HG02884 (cell line): ENCODE data around the gene PSIP1.
"Not testable (repeated sequence)": the region's sequence is repeated elsewhere in the genome, so short reads cannot be mapped to it uniquely, and the experiment has no call there.

Experiments
- ATAC-seq: cut with Tn5 transposase; IDR thresholded peaks from one replicate; pipeline ENCODE4 v1.9.1; 2021; ENCODE audit warnings: mild to moderate bottlenecking, moderate library complexity; ENCODE audit not compliant: unreplicated experiment

Gene PSIP1

DNA sequence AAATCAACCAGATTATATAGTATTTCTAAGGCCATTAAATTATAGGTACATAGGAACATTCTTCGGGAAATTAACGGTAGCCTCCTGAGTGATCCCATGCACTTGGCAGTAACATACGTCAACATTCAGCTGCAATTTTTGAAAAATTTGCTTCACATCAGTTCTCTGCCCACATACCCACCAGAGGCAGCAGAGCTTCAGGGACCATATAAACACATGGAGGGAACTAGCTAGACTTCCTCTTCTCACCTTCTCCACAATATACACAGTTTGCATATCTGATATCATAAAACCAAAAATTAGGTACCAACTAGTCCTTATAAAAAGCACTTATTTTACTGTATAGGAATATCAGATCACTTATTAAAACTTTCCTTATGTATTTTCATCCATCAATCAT, 4.8 kb downstream of the PSIP1 start:
- no peak for ATAC-seq

DNA sequence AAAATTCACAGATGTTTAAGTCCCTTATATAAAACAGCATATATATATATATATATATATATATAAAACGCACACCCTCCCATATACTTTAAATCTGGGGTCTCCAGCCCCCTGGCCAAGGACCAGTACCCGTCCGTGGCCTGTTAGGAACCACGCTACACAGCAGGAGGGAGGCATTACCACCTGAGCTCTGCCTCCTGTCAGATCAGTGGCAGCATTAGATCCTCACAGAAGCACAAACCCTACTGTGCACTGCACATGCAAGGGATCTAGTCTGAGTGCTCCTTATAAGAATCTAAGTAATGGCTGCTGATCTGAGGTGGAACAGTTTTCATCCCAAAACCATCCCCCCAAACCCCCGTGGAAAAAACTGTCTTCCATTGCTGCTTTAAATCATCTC, 9.0 kb downstream of the PSIP1 start:
- ATAC-seq, result no peak

DNA sequence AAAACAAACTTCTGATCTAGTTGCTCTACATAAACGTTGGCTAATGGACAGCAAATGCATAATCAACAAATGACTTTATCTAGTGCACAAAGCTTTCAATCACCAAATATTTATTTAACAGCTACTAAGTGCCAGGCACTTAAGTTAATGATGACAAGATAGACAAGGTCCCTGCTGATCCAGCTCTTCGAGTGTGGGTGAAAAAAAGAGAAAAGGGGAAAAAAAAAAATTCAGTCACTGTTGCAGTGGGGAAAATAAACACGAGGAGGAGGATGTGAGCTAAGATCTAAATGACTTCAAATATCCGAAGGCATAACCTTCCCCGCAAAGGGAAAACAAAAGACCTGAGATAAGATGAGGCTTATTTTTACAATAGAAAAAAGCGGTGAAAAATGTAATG, 9.6 kb downstream of the PSIP1 start:
- no peak for ATAC-seq

DNA sequence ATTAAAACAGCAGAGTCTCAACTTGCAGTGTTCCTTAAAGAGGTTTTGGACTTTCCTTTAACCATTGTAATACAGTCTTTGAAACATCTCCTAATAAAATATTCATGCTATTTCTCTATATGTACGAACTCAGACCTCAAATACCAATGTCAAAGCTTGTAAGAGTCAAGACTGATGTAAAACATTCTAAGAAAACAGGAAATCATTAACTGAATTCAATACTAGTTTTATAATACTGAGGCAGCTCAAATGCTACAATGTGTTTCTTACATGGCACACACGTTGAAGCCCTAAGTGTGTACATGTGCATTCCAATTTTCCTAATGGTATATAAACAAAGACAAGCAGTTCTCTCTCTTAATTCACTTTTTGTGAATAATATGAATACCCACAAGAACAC, 11.6 kb downstream of the PSIP1 start:
- no peak for ATAC-seq

DNA sequence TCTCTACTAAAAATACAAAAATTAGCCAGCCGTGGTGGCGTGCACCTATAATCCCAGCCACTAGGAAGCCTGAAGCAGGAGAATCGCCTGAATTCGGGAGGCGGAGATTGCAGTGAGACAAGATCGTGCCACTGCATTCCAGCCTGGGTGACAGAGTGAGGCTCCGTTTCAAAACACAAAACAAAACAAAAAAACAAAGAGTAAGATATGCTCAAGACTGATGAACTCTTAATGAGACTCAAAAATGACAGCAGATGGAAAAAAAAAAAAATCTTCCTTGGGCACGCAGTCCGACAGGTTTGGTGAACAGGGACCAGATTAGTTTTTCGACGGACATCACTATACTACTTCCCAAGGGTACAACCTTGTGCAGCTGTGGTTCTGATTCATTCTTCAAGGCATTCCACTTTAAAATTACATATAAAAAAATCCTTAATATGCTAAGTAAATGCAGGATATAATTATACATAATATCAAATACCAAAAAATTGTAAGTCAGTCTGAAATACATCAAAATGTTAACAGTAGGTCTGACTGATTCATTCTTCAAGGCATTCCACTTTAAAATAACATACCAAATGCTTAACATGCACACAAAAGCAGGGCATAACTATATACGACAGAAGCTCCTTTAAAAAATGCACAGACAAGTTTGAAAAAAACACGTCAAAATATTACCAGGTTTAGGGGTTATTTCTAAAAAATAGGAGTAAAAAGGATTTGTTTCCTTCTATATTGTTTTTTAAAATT, 12.3 kb downstream of the PSIP1 start:
- ATAC-seq, result no peak

DNA sequence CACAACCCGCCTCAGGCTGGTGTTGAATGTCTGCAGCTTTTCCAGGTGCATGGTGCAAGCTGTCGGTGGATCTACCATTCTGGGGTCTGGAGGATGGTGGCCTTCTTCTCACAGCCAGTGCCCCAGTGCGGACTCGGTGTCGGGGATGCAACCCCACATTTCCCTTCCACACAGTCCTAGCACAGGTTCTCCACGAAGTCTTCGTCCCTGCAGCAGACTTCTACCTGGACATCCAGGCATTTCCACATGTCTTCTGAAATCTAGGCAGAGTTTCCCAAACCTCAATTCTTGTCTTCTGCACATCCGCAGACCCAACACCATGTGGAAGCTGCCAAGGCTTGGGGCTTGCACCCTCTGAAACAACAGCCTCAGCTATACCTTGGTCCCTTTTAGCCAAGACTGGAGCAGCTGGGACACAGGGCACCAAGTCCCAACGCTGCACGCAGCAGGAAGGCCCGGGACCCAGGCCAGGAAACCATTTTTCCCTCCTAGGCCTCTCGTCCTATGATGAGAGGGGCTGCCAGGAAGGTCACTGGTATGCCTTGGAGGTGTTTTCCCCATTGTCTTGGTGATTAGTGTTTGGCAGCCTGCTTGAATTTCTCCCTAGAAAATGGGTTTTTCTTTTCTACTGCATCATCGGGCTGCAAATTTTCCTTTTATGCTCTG, 18.2 kb downstream of the PSIP1 start:
- no peak for ATAC-seq

DNA sequence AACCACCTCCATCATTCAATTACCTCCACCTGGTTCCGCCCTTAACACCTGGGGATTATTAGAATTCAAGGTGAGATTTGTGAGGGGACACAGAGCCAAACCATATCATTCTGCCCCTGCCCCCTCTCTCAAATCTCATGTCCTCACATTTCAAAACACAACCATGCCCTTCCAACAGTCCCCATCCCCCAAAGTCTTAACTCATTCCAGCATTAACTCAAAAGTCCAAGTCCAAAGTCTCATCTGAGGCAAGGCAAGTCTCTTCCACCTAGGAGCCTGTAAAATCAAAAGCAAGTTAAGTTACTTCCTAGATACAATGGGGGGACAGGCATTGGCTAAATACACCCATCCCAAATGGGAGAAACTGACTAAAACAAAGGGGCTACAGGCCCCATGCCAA, 18.8 kb downstream of the PSIP1 start:
- no peak for ATAC-seq

DNA sequence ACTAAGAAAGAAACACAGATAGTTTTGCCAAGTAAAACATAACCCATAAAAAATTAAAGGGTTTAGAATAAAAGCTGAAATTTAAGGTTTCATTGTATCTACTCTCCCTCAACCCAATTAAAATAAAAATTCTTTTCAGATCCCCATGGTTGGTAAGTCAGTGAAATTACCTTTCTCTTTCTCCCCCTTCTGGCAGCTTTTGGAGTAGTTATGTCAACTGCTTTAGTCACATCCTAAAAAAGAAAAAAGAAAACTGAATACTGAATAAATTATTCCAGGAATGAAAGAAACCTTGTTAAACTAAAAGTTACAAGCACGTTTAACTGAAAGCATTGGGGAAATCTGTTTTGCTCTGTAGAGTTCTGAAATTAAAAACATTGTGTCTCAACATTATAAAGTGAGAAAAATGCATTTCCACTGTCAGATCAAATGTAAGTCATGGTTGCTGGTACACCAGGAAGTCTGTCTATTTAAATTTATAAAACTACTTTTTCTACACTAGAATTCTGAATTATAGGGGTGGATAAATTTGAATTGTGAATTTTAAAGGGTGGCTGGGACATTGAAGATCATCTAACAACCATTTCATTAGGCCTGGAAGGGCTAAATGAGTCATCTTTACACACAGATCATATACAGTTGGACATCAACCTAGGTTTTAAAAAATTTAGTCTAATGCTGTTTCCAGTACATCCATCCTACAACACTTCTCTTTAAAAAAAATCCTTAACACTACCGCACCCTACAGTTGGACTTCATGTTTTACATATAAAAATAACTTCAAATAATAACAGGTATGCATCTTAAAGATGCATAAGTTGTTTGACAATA, 24.7 kb downstream of the PSIP1 start:
- no peak for ATAC-seq

DNA sequence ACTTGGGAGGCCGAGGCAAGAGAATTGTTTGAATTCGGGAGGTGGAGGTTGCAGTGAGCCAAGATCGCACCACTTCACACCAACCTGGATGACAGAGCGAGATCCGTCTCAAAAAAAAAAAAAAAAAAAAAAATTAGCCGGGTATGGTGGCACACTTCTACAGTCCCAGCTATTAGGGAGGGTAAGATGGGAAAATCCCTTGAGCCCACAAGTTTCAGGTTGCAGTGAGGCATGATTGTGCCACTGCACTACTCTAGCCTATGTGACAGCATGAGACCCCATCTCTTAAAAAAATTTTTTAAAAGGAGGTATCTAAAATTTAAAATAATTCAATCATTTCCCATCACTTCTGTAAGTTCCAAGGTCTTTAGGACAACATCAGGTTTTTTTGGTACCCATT, 26.0 kb downstream of the PSIP1 start:
- ATAC-seq, result no peak

DNA sequence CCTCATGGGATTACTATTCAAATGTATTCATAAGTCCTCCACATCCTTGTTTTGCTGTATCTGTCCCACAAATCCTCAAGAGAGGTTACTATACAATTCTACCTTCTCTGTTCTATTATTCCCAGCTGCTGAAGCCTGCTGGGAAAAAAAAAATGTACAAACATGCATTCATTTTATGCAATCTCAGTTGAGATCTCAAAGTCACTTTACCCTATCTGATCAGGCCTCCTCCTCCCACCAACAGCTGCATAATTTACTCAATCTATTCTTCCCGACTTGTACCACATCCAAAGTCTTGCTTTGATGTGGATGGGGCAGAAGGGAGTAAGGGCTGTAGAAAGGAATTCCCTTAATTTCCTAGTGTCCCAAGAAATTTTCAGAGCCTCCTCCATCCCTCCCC, 28.6 kb downstream of the PSIP1 start:
- ATAC-seq, result no peak

DNA sequence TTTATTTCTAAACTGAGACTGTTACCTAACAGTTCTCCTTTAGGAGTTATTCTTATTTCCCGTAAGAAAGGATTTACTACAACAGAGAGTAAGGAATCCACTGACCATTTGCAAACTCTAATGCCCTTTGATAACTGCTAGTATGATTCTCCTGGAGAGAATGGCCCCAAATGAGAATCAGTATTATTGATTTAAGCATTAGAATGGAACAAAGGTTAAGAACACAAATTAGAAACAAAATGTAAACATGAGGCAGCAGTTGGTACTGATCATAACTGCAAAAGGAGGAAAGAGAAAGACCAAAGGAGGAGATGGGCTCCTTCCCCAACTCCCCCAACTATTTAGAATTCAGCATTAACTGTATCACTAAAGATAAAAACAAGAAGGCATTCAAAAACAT, 30.7 kb downstream of the PSIP1 start:
- ATAC-seq, result no peak

DNA sequence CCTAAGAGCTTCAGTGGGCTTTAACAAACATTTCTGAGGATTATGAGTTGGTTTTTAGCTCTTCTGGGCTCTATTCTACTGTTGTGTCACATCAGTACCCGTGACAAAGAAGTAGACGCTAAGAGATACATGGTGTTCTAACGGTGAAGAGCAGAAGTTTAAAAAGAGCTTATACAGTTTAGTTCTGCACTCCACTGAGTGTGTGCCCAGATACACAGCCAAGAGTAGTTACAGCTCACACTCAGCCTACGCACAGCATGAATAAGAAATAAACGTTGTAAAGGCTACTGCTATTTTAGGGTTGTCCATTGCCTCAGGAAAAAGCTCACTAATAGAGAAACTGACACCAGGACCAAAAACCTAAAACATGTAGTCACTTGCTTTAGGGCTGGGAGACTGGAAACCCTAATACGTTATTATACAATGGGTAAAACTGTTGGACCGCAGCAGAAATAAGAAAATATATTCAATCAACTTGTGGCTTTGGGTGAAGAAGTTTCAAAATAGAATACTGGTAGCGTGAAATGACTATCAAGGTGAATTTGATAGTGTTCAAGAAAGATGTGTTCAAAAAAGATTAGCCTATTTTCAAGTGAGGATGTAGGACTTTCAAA, 34.7 kb downstream of the PSIP1 start:
- no peak for ATAC-seq

DNA sequence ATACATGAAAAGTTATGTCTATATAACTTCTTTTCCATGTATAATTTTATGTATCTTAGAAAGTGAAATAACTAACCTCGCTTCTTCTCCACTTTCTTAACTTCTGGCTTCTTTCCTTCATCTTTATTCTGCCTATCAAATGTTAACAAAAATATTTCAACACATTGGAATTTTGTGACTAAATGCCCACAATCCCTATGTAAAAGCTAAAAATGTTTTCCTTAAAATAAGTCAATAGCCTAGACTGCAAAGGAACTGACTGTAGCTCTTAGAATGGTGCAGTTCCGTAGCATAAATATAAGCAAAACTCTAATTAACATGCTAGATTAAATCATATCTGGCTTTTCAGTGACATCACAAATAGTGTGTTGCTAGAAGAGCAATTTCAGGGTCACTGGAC, 40.9 kb downstream of the PSIP1 start:
- ATAC-seq, result no peak

DNA sequence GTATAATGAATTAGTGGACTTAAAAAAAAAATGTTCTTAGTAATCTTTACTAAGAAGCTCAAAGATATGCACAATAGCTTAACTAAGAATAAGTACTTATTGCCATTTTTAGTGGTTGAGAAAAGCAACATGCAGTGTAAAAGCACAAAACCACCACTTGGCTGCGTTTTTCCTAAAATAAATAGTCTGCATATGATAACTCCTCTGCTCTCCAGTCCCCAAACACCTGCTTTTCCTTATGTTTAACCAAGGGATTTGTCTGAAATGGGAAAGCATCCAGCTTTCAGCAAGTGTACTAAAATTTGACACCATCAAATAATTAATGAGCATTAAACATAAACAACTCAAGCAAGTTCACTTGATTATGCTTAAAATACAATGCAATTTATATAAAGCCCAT, 41.4 kb downstream of the PSIP1 start:
- no peak for ATAC-seq

DNA sequence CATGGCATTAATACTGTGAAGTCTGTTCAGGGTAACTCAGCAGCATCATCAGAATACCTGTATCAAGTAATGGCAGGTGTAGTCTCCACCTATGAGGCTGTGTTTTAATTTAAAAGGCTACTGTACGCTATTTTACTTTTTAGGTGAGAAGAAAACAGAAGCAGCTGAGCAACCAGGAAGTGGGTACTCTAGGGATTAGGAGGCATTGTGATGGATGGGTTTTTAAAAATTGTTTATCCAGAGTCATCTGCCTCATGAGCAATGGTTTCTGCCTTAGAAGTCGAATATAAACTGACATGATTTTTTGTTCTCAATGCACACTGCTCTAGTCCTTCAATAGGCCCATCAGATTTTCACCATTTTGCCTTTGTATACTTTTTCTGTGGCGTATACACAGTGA, 42.6 kb downstream of the PSIP1 start:
- ATAC-seq, result no peak

DNA sequence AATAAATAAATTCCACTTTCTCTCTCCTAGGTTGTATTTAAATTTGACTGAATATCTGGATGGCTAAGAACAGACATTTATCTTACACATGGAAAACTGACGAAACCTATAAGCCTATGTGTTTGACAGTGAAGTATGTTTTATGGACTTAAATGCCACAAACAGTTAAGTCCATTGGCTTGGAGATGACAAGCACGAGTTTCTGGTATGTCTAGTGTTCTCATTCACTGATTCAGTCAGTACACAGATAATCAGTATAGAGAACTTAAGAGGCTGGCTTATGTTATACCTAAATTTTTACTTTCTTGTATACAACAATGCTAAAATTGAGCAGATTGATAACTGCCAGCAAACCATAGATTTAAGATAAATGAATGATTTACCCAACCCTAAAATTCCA, 49.2 kb downstream of the PSIP1 start:
- no peak for ATAC-seq

DNA sequence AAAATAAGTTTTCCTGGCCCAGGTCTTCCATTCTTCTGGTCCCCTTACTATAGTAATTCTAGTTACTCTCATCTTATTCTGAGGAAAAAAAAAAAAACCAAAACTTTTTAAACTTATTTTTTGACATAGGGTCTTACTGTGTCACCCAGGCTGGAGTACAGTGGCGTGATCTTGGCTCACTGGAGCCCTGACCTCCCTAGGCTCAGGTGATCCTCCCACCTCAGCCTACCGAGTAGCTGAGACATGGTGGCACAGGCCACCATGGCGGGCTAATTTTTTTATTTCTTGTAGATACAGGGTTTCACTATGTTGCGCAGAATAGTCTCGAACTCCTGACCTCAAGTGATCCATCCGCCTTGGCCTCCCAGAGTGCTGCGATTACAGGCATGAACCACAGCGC, 49.7 kb downstream of the PSIP1 start:
- ATAC-seq, result no peak

DNA sequence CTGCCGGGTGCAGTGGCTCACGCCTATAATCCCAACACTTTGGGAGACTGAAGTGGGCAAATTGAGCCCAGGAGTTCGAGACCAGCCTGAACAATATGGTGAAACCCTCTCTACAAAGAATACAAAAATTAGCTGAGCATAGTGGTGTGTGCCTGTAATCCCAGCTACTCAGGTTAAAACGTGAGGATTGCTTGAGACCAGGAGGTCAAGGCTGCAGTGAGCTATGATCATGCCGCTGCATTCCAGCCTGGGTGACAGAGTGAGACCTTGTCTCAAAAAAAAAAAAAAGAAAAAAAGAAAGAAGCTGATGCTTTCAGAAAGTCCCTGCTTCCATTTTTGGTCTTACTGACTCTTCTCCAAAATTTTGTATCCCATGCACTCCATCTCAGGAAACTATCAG, 56.8 kb downstream of the PSIP1 start:
- ATAC-seq, result no peak

DNA sequence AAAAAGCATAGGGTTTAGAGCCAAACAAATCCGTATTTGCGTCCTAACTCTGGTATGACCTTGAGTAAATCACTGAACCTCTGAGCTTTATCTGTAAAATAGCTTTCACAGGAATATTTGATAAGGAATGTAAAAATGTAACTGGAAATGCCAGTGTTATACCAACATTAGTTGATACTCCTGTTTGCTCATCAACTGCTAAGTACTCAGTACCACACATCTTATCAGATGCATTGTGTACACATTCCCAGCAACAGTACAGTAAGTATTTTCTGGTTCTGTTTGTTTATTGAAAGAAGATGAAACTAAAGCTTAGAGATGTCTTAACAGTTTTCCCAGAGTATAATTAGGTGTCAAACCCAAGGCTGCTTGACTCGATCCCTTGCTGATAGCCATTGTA, 66.6 kb downstream of the PSIP1 start:
- no peak for ATAC-seq

DNA sequence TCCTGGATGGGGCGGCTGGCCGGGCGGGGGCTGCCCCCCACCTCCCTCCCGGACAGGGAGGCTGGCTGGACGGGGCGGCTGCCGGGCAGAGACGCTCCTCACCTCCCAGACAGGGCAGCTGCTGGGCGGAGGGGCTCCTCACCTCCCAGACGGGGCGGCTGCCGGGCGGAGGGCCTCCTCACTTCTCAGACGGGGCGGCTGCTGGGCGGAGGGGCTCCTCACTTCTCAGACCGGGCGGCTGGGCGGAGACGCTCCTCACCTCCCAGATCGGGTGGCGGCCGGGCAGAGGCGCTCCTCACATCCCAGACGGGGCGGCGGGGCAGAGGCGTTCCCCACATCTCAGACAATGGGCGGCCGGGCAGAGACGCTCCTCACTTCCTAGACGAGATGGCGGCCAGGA, 68.5 kb downstream of the PSIP1 start:
- not testable (repeated sequence) for ATAC-seq

DNA sequence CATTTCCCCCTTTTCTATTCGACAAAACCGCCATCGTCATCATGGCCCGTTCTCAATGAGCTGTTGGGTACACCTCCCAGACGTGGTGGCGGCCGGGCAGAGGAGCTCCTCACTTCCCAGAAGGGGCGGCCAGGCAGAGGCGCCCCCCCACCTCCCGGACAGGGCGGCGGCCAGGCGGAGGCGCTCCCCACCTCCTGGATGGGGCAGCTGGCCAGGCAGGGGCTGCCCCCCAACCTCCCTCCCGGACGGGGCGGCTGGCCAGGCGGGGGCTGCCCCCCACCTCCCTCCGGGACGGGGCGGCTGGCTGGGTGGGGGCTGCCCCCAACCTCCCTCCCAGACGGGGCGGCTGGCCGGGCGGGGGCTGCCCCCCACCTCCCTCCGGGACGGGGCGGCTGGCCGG, 68.9 kb downstream of the PSIP1 start:
- ATAC-seq, result not testable (repeated sequence)

DNA sequence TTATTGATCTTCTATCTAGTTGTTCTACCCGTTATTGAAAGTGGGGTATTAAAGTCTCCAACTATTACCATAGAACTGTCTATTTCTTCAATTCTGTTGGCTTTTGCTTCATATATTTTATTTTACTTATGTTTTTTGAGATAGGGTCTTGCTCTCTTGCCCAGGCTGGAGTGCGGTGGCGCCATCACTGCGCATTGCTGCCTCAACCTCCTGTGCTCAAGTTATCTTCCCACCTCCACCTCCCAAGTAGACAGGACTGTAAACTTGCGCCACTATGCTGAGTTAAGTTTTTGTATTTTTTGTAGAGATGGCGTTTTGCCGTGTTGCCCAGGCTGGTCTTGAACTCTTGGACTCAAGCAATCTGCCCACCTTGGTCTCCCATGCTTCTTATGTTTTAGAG, 71.9 kb downstream of the PSIP1 start:
- ATAC-seq, result no peak
